Measurements from ENCODE around the gene INO80. TPM values are rescaled to one million over a fixed set of nuclear protein-coding genes. Genes with fewer than 3 reads are reported as not detected.
A peak's percentile ranks its signal among the peaks of the same experiment; 100 is the strongest.

The INO80 gene
- total RNA-seq, 2 experiments from 2014 or later: 31.7 to 35.1 TPM

DNA sequence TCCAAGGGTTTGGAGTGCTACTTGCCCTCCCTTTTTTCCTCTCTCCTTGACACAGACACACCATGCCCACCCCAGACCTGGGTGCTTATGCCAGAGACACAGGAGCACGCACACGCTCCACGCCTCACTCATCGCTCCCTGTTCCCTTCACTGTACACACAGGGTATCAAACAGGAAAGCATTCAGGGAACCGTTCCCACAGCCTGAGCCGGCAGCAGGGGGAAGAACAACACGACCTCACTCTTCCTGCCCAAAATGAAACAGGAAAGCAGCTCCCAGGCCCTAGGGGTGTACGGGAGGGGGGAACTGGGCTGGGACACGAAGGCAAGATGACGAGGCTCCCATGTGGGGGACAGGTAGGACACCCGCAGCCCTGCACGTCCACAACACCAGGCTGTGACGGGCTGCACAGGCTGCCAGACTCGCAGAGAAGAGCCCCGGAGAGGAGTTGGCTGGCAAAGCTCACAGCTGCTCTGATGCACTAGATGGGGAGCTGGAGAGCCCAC, 175.7 kb downstream of the INO80 start:
- intact Hi-C loops (cut with micrococcal nuclease; ENCODE audit: unreplicated experiment): no loop called here

DNA sequence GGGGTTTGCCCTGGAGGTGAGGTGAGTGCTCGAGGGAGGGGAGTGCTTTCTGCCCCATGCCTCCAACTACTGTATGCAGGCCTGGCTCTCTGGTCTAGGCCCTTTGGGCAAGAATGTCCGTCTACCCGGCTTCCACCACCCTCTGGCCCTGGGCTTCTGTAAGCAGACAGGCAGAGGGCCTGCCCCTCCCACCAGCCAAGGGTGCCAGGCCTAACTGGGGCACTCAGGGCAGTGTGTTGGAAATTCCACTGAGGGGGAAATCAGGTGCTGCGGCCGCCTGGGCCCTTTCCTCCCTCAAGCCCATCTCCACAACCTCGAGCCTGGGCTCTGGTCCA, 177.6 kb downstream of the INO80 start:
- no peaks in the 10 kb centered on the region for H3K9me2 ChIP-seq (ENCODE audit: insufficient read depth, low read length)
- CTCF ChIA-PET (ENCODE audit: unreplicated experiment): no interaction called here
- no peaks in the 10 kb centered on the region for H4K20me1 ChIP-seq (ENCODE audit: insufficient read depth, low read length)
- no peak overlapping the region for H3K27ac ChIP-seq (ENCODE audit: low read depth, low read length, poor library complexity, severe bottlenecking)
- H3K9me3 ChIP-seq (ENCODE audit: low read length): no peaks in the 10 kb centered on the region
- H2AFZ ChIP-seq (ENCODE audit: low read length): no peak overlapping the region
- TF ChIP-seq EZH2phosphoT487 (IDR thresholded peaks at IDR 0.05; ENCODE audit: borderline replicate concordance, low read depth, low read length): no peak
- TF ChIP-seq, protein P1, sequence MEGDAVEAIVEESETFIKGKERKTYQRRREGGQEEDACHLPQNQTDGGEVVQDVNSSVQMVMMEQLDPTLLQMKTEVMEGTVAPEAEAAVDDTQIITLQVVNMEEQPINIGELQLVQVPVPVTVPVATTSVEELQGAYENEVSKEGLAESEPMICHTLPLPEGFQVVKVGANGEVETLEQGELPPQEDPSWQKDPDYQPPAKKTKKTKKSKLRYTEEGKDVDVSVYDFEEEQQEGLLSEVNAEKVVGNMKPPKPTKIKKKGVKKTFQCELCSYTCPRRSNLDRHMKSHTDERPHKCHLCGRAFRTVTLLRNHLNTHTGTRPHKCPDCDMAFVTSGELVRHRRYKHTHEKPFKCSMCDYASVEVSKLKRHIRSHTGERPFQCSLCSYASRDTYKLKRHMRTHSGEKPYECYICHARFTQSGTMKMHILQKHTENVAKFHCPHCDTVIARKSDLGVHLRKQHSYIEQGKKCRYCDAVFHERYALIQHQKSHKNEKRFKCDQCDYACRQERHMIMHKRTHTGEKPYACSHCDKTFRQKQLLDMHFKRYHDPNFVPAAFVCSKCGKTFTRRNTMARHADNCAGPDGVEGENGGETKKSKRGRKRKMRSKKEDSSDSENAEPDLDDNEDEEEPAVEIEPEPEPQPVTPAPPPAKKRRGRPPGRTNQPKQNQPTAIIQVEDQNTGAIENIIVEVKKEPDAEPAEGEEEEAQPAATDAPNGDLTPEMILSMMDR (conservative IDR thresholded peaks at IDR 0.05; ENCODE audit: low read length): no peak
- POLR2A ChIA-PET: interaction anchor here (0.7 kb wide), 1 partner anchor 230 kb away, joined by 3 read pairs; no protein-coding TSS in a partner anchor
- no peak for DNase-seq (ENCODE audit: low spot score)
- H3K4me1 ChIP-seq (ENCODE audit: insufficient read depth, low read length, poor library complexity, severe bottlenecking): peaks cover 44% of the 10 kb centered on the region
- H3K36me3 ChIP-seq (ENCODE audit: insufficient read depth, low read length): no peaks in the 10 kb centered on the region
- BruUV-seq (replicated peaks): no TSS peak
- no peaks in the 10 kb centered on the region for H3K79me2 ChIP-seq (ENCODE audit: insufficient read depth, low read depth, low read length)
- no peak overlapping the region for H3K4me2 ChIP-seq (ENCODE audit: low read length)
- intact Hi-C loops (cut with micrococcal nuclease; ENCODE audit: unreplicated experiment): no loop called here
- no peak overlapping the region for H3K4me3 ChIP-seq (ENCODE audit: low read depth, low read length, poor library complexity, severe bottlenecking)

More for the DNA sequence above, 175.7 kb downstream of the INO80 start:
- Histone ChIP-seq H3K9me2 (ENCODE audit: insufficient read depth, low read length) (no peaks in the 10 kb centered on the region), H4K20me1 (ENCODE audit: insufficient read depth, low read length) (no peaks in the 10 kb centered on the region), H3K9me3 (ENCODE audit: low read length) (no peaks in the 10 kb centered on the region), H3K4me3 (ENCODE audit: low read depth, low read length, poor library complexity, severe bottlenecking) (no peak overlapping the region), H3K4me2 (ENCODE audit: low read length) (peak overlapping the region; percentile 84), H3K4me1 (ENCODE audit: insufficient read depth, low read length, poor library complexity, severe bottlenecking) (peaks cover 43% of the 10 kb centered on the region), H2AFZ (ENCODE audit: low read length) (peak overlapping the region; percentile 84), H3K27ac (ENCODE audit: low read depth, low read length, poor library complexity, severe bottlenecking) (no peak overlapping the region), H3K79me2 (ENCODE audit: insufficient read depth, low read depth, low read length) (no peaks in the 10 kb centered on the region), H3K36me3 (ENCODE audit: insufficient read depth, low read length) (no peaks in the 10 kb centered on the region)
- no TSS peak for BruUV-seq (replicated peaks)
- DNase-seq (ENCODE audit: low spot score): no peak
- ChIA-PET CTCF (ENCODE audit: unreplicated experiment) (interaction anchor here (1.0 to 1.8 kb wide), 2 partner anchors 9 to 10 kb away, joined by 3 to 9 read pairs; no protein-coding TSS in a partner anchor), POLR2A (interaction anchor here (0.6 to 3.6 kb wide), 4 partner anchors 11 to 148 kb away, joined by 3 to 36 read pairs (median 6); partner anchors contain the start of genes CHAC1 and DLL4)
- TF ChIP-seq, protein P1 (conservative IDR thresholded peaks at IDR 0.05; ENCODE audit: low read length): no peak
- no peak for TF ChIP-seq EZH2phosphoT487 (IDR thresholded peaks at IDR 0.05; ENCODE audit: borderline replicate concordance, low read depth, low read length)

DNA sequence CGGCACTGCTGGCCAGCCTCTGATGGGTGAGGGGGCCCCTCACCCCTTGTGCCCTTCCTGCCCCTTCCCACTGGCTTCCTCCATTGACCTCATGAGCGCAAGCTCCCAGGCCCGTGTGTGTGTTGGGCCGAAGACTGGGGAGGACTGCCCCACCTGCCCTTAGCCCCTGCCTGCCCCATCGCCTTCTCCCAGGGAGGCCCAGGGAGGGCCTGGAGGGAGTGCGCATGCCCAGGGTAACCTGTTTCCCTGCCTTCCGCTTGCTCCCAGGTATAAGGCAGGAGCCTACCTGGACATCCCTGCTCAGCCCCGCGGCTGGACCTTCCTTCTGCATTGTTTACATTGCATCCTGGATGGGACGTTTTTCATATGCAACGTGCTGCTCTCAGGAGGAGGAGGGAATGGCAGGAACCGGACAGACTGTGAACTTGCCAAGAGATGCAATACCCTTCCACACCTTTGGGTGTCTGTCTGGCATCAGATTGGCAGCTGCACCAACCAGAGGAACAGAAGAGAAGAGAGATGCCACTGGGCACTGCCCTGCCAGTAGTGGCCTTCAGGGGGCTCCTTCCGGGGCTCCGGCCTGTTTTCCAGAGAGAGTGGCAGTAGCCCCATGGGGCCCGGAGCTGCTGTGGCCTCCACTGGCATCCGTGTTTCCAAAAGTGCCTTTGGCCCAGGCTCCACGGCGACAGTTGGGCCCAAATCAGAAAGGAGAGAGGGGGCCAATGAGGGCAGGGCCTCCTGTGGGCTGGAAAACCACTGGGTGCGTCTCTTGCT, 178.1 kb downstream of the INO80 start:
- no TSS peak for BruUV-seq (replicated peaks)
- H4K20me1 ChIP-seq (ENCODE audit: insufficient read depth, low read length): no peaks in the 10 kb centered on the region
- no peak overlapping the region for H3K27ac ChIP-seq (ENCODE audit: low read depth, low read length, poor library complexity, severe bottlenecking)
- H3K79me2 ChIP-seq (ENCODE audit: insufficient read depth, low read depth, low read length): no peaks in the 10 kb centered on the region
- H3K9me2 ChIP-seq (ENCODE audit: insufficient read depth, low read length): no peaks in the 10 kb centered on the region
- no peak overlapping the region for H3K4me3 ChIP-seq (ENCODE audit: low read depth, low read length, poor library complexity, severe bottlenecking)
- no peak for DNase-seq (ENCODE audit: low spot score)
- intact Hi-C loops (cut with micrococcal nuclease; ENCODE audit: unreplicated experiment): no loop called here
- H3K4me1 ChIP-seq (ENCODE audit: insufficient read depth, low read length, poor library complexity, severe bottlenecking): peaks cover 45% of the 10 kb centered on the region
- POLR2A ChIA-PET: interaction anchor here (0.7 kb wide), 1 partner anchor 229 kb away, joined by 3 read pairs; no protein-coding TSS in a partner anchor
- no peak overlapping the region for H3K4me2 ChIP-seq (ENCODE audit: low read length)
- TF ChIP-seq, protein P1 (conservative IDR thresholded peaks at IDR 0.05; ENCODE audit: low read length): peak; percentile 45; the same call in 1 of the 2 replicates
- TF ChIP-seq EZH2phosphoT487 (IDR thresholded peaks at IDR 0.05; ENCODE audit: borderline replicate concordance, low read depth, low read length): no peak
- H3K36me3 ChIP-seq (ENCODE audit: insufficient read depth, low read length): no peaks in the 10 kb centered on the region
- CTCF ChIA-PET (ENCODE audit: unreplicated experiment): no interaction called here
- no peaks in the 10 kb centered on the region for H3K9me3 ChIP-seq (ENCODE audit: low read length)
- H2AFZ ChIP-seq (ENCODE audit: low read length): peak overlapping the region; percentile 78; the same call in 1 of the 2 replicates

Measured in OCI-LY7 (cell line).